WTC11 (cell line): ENCODE measurements around the gene SNRNP35. TPM values are rescaled to one million over a fixed set of nuclear protein-coding genes. Genes with fewer than 3 reads are reported as not detected.

Experiments used
- ATAC-seq: fragments of 200-7000 bp; cut with Tn5 transposase; 2 replicates; pipeline ENCODE4 v1.10.0; 2021; ENCODE audit warnings: mild to moderate bottlenecking, moderate library complexity
- CTCF ChIA-PET: fragments of 300-600 bp; sonication (Branson Sonifier 250); formaldehyde crosslinking; loops from one replicate; lab custom pipeline; 2021; ENCODE audit warnings: antibody characterized with exemption; lab: Charles Lee
- POLR2A ChIA-PET: fragments of 350-600 bp; sonication (Branson Sonifier 250); formaldehyde crosslinking; loops from one replicate; lab custom pipeline; 2021; ENCODE audit warnings: antibody characterized with exemption; lab: Charles Lee
- DNase-seq: peaks from one replicate; pipeline ENCODE4 v3.0.0; 2021; ENCODE audit warnings: low spot score
- H3K27ac Mint-ChIP-seq: 2 replicates; pipeline ENCODE4 v1.8.0; 2021; ENCODE audit warnings: mixed read lengths
- H3K27me3 Mint-ChIP-seq: 2 replicates; pipeline ENCODE4 v1.8.0; 2021; ENCODE audit warnings: low read depth, mild to moderate bottlenecking, moderate library complexity, mixed read lengths
- H3K36me3 Mint-ChIP-seq: 2 replicates; pipeline ENCODE4 v1.8.0; 2021; ENCODE audit warnings: mixed read lengths
- H3K4me1 Mint-ChIP-seq: 2 replicates; pipeline ENCODE4 v1.8.0; 2022; ENCODE audit warnings: mixed read lengths
- H3K4me3 Mint-ChIP-seq: 2 replicates; pipeline ENCODE4 v1.8.0; 2021; ENCODE audit warnings: mild to moderate bottlenecking, moderate library complexity, mixed read lengths
- H3K9me3 Mint-ChIP-seq: 2 replicates; pipeline ENCODE4 v1.8.0; 2021; ENCODE audit warnings: mixed read lengths
- EMX1 ChIP-seq: fragments of 250-450 bp; sonication (Bioruptor Pico); IDR thresholded peaks from 2 replicates; pipeline ENCODE4 v1.8.0; 2021; ENCODE audit warnings: mild to moderate bottlenecking
- ETV6 ChIP-seq: sonication (generic); formaldehyde crosslinking; IDR thresholded peaks from 2 replicates; pipeline ENCODE4 v1.8.1; 2022; ENCODE audit warnings: mild to moderate bottlenecking, missing genetic modification reagents
- HMGA2 ChIP-seq: fragments of 250-450 bp; sonication (Bioruptor Pico); IDR thresholded peaks from 2 replicates; pipeline ENCODE4 v1.4.0; 2021; ENCODE audit warnings: mild to moderate bottlenecking, moderate library complexity
- JUN ChIP-seq: sonication (generic); formaldehyde crosslinking; IDR thresholded peaks from 2 replicates; pipeline ENCODE4 v1.8.0; 2023; ENCODE audit warnings: mild to moderate bottlenecking, missing genetic modification reagents
- KAT7 ChIP-seq: sonication (generic); formaldehyde crosslinking; IDR thresholded peaks from 2 replicates; pipeline ENCODE4 v1.8.1; 2023; ENCODE audit warnings: missing genetic modification reagents, mild to moderate bottlenecking, borderline replicate concordance
- NFE2L1 ChIP-seq: sonication (generic); formaldehyde crosslinking; IDR thresholded peaks from 2 replicates; pipeline ENCODE4 v1.8.1; 2023; ENCODE audit warnings: missing genetic modification reagents
- NFYB ChIP-seq: sonication (generic); formaldehyde crosslinking; conservative IDR thresholded peaks from 2 replicates; pipeline ENCODE4 v1.8.0; 2022; ENCODE audit warnings: low read depth, missing genetic modification reagents
- NR1H2 ChIP-seq: sonication (generic); formaldehyde crosslinking; IDR thresholded peaks from 2 replicates; pipeline ENCODE4 v1.9.0; 2021; ENCODE audit warnings: mild to moderate bottlenecking, moderate library complexity, missing genetic modification reagents
- SMAD4 ChIP-seq: sonication (generic); formaldehyde crosslinking; IDR thresholded peaks from 2 replicates; pipeline ENCODE4 v1.8.0; 2022; ENCODE audit warnings: mild to moderate bottlenecking, missing genetic modification reagents
- ZNF396 ChIP-seq: fragments of 250-450 bp; sonication (Bioruptor Pico); IDR thresholded peaks from 2 replicates; pipeline ENCODE4 v1.8.0; 2021; ENCODE audit warnings: mild to moderate bottlenecking, moderate library complexity, borderline replicate concordance
- total RNA-seq: library from RNA; stranded (reverse); gene quantifications from 3 replicates; pipeline ENCODE4 v1.2.3, GENCODE V29; 2021
- TF ChIP-seq, protein P1 (sequence below): sonication (generic); formaldehyde crosslinking; IDR thresholded peaks from 2 replicates; pipeline ENCODE4 v1.8.1; 2022; ENCODE audit warnings: low read depth, missing genetic modification reagents, borderline replicate concordance
- TF ChIP-seq, protein P2 (sequence below): fragments of 250-450 bp; sonication (Bioruptor Pico); IDR thresholded peaks from 2 replicates; pipeline ENCODE4 v1.9.0; 2021; ENCODE audit warnings: mild to moderate bottlenecking, borderline replicate concordance
- TF ChIP-seq, protein P3 (sequence below): fragments of 250-450 bp; sonication (Bioruptor Pico); conservative IDR thresholded peaks from 2 replicates; pipeline ENCODE4 v1.9.0; 2021; ENCODE audit warnings: mild to moderate bottlenecking
- TF ChIP-seq, protein P4 (sequence below): sonication (generic); formaldehyde crosslinking; IDR thresholded peaks from 2 replicates; pipeline ENCODE4 v1.8.1; 2022; ENCODE audit warnings: mild to moderate bottlenecking, missing genetic modification reagents, moderate library complexity, borderline replicate concordance
- TF ChIP-seq, protein P5 (sequence below): sonication (generic); formaldehyde crosslinking; IDR thresholded peaks from 2 replicates; pipeline ENCODE4 v1.8.1; 2023; ENCODE audit warnings: mild to moderate bottlenecking, missing genetic modification reagents

The SNRNP35 gene
- total RNA-seq, 1 experiment from 2014 or later = 20.0 TPM

DNA sequence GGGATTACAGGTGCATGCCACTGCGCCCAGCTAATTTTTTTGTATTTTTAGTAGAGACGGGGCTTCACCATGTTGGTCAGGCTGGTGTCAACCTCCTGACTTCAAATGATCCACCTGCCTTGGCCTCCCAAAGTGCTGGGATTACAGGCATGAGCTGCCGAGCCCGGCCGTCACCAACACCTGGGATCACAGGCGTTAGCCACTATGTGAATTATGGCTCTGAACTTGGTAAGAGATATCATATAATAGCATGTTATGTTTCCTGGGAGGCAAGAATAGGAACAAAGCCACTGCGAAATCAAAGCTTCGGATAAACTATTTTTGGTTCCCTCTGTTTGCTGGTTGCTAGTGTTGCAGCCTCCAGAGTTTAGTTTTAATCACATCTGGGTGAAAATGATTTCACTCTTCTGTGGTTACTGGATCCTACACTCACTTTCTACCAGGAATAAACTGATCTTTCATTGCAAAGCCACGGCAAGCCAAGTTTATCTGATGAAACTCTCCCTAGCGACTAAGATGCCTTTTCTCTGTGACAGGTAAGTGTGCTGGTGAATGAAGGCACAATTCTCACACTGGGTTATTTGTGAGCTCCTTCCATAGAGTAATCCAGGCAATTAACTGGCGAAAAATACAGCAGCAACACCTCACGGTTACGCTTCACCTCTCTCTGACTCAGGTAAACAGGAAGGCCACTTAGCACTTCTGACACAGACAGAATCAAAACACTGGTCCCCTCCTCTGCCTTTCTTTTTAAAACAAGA, 16.7 kb downstream of the SNRNP35 start:
- no peak for ATAC-seq
- Mint-ChIP-seq H3K9me3 (no peaks in the 10 kb centered on the region), H3K4me1 (no peaks in the 10 kb centered on the region), H3K4me3 (no peak overlapping the region), H3K36me3 (peaks cover 12% of the 10 kb centered on the region; the same call in 1 of the 2 replicates), H3K27ac (0 out of 2 replicates have a peak overlapping the region, but pooled peaks have one; percentile 25), H3K27me3 (no peaks in the 10 kb centered on the region)
- TF ChIP-seq NFYB (CRISPR knock-in tag) (no peak), SMAD4 (CRISPR knock-in tag) (no peak), ZNF396 (CRISPR knock-in tag) (no peak), ETV6 (CRISPR knock-in tag) (no peak), JUN (CRISPR knock-in tag) (no peak), NFE2L1 (no peak), NR1H2 (CRISPR knock-in tag) (no peak), EMX1 (CRISPR knock-in tag) (no peak), HMGA2 (CRISPR knock-in tag) (no peak), KAT7 (CRISPR knock-in tag) (no peak)
- TF ChIP-seq, protein P1, sequence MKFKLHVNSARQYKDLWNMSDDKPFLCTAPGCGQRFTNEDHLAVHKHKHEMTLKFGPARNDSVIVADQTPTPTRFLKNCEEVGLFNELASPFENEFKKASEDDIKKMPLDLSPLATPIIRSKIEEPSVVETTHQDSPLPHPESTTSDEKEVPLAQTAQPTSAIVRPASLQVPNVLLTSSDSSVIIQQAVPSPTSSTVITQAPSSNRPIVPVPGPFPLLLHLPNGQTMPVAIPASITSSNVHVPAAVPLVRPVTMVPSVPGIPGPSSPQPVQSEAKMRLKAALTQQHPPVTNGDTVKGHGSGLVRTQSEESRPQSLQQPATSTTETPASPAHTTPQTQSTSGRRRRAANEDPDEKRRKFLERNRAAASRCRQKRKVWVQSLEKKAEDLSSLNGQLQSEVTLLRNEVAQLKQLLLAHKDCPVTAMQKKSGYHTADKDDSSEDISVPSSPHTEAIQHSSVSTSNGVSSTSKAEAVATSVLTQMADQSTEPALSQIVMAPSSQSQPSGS (CRISPR knock-in tag) = no peak
- TF ChIP-seq, protein P2, sequence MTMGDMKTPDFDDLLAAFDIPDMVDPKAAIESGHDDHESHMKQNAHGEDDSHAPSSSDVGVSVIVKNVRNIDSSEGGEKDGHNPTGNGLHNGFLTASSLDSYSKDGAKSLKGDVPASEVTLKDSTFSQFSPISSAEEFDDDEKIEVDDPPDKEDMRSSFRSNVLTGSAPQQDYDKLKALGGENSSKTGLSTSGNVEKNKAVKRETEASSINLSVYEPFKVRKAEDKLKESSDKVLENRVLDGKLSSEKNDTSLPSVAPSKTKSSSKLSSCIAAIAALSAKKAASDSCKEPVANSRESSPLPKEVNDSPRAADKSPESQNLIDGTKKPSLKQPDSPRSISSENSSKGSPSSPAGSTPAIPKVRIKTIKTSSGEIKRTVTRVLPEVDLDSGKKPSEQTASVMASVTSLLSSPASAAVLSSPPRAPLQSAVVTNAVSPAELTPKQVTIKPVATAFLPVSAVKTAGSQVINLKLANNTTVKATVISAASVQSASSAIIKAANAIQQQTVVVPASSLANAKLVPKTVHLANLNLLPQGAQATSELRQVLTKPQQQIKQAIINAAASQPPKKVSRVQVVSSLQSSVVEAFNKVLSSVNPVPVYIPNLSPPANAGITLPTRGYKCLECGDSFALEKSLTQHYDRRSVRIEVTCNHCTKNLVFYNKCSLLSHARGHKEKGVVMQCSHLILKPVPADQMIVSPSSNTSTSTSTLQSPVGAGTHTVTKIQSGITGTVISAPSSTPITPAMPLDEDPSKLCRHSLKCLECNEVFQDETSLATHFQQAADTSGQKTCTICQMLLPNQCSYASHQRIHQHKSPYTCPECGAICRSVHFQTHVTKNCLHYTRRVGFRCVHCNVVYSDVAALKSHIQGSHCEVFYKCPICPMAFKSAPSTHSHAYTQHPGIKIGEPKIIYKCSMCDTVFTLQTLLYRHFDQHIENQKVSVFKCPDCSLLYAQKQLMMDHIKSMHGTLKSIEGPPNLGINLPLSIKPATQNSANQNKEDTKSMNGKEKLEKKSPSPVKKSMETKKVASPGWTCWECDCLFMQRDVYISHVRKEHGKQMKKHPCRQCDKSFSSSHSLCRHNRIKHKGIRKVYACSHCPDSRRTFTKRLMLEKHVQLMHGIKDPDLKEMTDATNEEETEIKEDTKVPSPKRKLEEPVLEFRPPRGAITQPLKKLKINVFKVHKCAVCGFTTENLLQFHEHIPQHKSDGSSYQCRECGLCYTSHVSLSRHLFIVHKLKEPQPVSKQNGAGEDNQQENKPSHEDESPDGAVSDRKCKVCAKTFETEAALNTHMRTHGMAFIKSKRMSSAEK (CRISPR knock-in tag) = no peak
- TF ChIP-seq, protein P3, sequence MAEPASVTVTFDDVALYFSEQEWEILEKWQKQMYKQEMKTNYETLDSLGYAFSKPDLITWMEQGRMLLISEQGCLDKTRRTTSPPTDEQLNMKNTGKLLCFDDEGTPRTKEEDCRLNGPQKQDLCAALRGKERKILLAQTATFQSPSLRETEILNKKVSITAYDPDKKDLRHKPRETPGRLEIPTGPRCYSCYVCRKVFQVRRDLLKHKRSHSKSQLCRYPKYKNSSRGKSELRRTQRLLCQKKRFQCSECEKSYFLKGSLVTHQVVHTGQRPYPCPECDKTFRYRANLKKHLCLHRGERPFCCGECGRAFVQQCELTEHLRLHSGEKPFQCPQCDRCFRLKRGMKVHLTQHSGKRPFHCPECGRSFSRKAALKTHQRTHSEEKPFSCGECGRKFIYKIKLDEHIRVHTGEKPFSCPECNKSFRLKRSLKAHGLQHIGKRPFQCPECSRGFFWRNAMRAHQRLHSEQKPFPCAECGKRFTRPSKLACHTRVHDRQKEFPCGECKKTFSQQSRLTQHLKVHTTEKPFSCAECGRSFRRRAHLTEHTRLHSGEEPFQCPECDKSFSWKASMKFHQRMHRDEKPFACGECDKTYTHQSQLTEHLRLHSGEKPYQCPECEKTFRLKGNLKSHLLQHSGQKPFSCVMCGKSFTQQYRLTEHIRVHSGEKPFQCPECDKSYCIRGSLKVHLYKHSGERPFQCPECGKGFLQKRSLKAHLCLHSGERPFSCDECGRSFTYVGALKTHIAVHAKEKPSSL (CRISPR knock-in tag) = no peak
- TF ChIP-seq, protein P4, sequence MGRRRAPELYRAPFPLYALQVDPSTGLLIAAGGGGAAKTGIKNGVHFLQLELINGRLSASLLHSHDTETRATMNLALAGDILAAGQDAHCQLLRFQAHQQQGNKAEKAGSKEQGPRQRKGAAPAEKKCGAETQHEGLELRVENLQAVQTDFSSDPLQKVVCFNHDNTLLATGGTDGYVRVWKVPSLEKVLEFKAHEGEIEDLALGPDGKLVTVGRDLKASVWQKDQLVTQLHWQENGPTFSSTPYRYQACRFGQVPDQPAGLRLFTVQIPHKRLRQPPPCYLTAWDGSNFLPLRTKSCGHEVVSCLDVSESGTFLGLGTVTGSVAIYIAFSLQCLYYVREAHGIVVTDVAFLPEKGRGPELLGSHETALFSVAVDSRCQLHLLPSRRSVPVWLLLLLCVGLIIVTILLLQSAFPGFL (CRISPR knock-in tag) = no peak
- TF ChIP-seq, protein P5, sequence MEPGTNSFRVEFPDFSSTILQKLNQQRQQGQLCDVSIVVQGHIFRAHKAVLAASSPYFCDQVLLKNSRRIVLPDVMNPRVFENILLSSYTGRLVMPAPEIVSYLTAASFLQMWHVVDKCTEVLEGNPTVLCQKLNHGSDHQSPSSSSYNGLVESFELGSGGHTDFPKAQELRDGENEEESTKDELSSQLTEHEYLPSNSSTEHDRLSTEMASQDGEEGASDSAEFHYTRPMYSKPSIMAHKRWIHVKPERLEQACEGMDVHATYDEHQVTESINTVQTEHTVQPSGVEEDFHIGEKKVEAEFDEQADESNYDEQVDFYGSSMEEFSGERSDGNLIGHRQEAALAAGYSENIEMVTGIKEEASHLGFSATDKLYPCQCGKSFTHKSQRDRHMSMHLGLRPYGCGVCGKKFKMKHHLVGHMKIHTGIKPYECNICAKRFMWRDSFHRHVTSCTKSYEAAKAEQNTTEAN (CRISPR knock-in tag) = no peak
- ChIA-PET POLR2A (no interaction called here), CTCF (no interaction called here)
- DNase-seq = no peak
